GM21576 (cell line): Measurements from ENCODE around the gene RINL.

Source experiments
- ATAC-seq: cut with Tn5 transposase; IDR thresholded peaks from one replicate; pipeline ENCODE4 v1.9.1; 2021; ENCODE audit warnings: mild to moderate bottlenecking, moderate library complexity; ENCODE audit not compliant: unreplicated experiment

The RINL gene, protein sequence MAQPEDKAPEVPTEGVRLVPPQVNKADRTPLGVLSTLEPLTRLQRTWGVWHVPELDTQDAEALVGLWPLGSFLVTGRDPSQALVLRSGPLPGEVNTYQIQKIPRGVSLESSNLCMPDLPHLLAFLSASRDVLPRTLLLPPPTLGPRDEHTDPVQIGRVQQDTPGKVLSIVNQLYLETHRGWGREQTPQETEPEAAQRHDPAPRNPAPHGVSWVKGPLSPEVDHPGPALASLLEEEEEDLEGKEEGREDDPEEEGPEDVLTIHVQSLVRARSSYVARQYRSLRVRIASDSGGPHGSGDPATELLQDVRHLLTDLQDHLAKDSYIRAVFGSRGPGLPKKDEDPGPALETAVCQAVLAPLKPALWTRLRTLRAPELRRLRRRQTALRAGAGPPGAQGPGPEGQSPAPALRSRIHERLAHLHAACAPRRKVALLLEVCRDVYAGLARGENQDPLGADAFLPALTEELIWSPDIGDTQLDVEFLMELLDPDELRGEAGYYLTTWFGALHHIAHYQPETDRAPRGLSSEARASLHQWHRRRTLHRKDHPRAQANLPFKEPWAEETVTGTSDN

DNA sequence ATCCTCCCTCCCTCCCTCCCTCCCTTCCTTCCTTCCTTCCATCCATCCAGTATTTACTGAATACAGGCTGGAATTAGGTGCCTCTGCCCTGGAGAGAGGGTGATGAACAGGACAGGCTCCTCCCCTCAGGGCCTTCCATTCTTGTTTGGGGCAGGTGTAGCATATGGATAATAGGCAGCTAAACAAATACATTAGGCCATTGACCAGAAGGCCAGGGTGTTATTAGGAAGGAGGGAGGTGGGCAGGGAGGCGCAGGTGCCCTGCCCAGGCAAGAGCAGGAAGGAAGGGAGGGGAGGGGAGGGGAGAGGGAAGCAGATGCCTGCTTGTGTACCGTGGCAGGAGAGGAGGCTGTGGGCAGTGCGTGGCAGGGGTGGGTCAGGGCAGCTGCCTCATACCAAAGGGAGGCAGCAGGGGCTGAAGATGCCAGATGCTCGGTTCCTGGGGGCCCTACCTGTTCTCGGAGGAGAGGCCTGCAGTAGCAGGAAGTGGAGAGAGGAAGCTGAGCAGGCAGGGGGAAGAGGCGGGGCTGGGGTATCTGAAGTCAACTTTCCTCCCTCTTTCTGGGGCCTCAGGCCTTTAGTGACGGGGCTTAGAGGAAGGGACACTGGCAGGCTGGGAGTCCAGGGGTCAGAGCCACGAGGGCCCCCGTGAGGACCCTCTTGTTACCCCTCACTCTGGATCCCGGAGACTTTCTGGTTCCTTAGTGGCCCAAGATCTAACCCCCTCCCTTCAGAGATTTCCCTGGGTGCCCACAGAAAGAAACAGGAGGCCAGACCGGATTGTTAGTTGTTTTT is at the start of gene RINL:
TSS of gene RINL (minus strand) at position 495 of the 794 bp plus-strand sequence. CDS start 1,533 bp downstream, outside the sequence.
- ATAC-seq: peak; percentile 66

DNA sequence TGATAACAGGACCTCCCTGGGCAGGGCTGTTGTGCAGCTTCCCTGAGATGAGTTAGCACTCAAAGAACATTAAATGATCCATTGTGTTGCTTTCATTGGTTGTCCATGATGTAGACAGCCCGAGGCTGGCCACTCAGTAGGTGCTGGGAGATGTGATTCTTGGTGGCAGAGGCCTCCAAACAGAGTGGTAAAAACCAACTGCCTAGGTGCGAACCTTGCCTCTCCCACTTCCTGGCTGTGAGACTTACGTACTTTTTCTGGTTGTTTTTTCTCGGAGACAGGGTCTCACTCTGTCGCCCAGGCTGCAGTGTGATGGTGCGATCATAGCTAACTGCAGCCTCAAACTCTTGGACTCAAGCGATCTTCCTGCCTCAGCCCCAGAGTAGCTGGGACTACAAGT is 46.3 kb upstream of the RINL start:
- ATAC-seq: no peak

DNA sequence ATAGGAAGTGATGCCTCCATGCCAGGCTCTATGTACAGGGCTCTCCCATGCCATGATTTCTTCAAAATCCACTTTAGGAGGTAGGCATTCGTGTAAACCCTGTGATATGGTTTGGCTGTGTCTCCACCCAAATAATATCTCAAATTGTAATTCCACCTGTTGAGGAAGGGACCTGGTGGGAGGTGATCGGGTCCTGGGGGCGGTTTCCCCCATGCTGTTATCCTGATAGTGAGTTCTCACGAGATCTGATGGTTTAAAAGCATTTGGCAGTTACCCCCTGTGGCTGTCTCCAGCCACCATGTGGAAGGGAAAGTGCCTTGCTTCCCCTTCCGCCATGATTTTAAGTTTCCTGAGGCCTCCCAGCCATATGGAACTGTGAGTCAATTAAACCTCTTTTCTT is 44.4 kb upstream of the RINL start:
- ATAC-seq: no peak

DNA sequence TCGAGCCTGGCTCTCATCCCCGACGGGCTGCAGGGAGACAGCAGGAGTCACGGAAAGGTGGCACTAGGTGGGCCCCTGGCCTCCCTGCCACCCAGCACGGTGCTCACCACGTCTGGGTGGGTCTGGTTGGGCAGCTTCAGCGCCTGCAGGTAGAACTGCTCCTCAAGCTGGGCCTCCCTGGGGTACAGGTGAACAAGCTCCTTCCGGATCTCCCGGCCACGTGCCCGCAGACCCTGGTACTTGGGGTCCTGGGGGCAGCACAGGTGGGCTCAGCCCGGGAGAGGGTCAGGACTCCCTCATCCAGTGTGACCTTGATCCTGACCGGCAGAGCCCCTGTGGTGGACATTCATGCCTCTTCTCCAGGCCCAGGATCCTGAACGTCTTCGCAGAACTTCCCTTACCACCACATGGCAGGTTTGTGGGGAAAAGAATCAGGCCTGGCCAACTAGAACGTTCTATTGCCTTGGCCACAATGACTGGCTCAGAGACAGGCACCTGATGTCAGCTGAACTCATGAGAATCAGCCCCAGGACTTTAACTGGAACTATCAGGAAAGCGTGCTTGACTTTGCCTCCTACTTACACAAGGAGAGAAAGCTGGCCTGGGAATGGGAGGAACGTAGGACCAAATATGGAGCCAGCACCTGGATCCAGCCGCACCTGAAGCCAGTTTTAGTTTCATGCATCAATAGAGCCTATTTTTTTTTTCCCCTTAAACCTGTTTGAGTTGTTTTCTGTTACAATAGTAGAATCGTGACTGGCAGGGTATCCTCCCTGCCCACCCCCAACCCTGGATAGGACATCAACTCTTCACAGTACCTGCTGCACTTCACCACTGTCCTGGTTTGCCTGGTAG is 43.6 kb upstream of the RINL start:
- no peak for ATAC-seq

DNA sequence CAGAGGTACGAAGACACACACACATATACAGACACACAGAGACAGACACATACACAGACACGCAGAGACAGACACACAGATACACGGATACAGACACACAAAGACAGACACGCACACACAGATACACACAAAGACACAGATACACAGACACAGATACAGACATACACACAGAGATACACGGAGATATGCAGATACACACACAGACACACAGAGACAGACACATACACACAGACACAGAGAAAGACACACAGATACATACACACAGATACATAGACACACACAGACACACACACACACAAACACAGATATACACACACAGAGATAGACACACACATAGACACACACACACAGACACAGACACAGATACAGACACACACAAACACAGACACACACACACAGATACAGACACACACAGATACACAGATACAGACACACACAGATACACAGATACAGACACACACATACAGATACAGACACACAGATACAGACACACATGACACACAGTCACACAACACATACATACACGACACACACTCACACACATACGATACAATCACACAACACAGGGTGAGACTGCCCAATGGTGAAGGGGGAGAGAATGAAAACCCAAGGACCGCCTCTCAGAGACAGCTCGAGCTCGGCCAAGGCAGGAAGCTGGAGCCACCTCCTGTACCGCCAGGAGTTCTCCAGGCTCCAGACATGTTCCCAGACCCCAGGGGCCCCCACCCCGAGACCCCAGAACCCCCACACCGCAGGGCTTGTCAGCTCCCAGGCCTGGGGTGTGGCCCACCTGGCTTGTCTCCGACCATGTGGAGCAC is 42.7 kb upstream of the RINL start:
- no peak for ATAC-seq

DNA sequence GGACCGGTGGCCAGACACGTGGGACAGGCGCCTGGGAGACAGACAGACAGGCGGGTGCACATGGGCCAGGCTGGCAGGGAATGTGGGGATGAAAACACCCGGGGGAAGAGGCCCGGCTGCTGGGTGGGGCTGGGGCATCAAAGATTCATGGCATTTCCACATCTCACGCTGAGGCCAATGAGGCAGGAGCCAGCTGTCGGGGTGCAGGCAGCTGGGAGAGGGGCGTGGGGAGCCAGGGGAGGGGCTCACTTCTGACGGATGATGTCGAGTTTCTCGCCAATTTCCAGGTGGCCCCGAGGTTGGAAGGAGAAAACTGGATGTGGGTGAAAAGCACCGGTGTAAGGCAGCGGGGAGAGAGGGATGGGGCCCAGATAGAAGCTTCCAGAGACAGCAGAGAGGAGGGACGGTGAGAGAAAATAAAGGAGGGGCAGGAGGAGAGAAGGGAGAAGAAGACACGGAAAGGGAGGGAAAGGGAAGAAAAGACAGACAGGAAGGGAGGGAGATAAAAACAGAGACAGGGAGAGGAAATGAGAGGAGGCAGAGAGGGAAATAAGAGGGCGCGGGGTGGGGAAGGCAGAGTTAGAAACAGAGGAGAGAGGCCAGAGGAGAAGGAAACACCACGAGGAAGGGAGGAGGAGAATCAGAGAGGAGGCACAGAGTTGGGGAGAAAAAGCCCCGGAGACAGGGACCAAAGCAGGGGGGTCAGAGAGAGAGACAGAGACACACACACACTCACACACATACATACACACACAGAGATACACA is 41.9 kb upstream of the RINL start:
- ATAC-seq: no peak

DNA sequence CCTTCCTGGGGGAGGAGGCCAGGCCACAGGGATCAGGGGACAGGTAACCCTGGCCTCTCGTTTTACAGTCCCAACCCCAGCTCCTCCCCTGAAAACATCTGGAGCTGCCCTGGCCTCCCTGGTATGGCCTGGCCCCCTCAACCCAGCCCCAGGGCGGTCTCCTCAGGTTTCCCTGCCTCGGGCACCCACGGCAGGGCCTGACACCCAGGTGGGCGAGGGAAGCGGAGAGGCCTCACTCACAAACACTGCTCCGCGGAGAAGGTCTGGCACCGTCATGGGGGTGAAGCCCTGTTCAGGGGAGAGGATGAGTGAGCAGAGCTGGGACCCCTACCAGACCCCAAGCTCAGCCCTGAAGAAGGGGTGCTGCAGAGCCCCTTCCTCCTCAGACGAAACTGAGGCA is 40.5 kb upstream of the RINL start:
- ATAC-seq: no peak

DNA sequence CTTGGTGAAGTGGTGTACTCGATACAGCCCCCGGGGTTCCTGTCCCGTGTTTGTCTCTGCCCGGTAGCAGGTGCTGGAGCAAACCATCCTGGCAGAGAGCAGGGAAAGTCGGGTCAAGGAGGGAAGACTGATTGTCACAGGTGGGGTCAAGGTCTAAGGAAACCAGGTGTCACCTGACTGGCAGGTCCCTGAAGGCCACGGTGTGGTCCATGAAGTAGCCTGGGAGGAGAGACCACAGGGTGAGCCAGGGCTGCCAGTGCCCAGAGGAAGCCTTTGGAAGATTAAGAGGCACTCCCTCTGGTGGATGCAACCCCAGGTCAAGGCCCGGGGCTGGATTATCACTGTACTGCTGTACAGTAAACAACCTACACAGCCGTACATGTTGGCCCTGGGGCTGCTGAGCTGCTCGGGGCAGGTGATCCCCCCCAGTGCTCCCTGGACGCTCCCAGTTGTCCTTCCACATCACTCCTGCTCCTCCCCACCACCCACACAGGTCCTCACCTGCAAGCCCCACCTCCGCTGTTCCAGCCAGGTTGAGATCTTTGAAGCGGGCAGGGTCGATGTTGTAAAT is 39.9 kb upstream of the RINL start:
- ATAC-seq: no peak

DNA sequence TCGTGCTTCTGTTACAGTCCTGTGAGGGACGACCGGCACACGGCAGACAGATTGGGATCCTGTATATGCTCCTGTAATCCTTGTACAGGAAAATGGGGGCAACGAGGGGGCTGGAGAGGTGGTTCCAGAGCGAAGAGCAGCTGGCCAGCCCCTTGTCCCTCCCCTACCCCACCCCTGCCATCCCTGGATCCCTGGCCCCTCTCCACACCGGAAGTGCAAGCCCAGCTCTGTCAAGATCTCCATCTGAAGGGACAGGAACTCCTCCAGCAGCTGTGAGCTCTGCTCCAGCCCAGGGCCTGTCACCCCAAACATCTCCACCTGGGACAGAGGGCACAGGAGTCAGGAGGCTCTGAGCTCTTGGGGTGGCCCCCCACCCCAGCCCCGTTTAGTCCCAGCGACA is 39.4 kb upstream of the RINL start:
- ATAC-seq: no peak

DNA sequence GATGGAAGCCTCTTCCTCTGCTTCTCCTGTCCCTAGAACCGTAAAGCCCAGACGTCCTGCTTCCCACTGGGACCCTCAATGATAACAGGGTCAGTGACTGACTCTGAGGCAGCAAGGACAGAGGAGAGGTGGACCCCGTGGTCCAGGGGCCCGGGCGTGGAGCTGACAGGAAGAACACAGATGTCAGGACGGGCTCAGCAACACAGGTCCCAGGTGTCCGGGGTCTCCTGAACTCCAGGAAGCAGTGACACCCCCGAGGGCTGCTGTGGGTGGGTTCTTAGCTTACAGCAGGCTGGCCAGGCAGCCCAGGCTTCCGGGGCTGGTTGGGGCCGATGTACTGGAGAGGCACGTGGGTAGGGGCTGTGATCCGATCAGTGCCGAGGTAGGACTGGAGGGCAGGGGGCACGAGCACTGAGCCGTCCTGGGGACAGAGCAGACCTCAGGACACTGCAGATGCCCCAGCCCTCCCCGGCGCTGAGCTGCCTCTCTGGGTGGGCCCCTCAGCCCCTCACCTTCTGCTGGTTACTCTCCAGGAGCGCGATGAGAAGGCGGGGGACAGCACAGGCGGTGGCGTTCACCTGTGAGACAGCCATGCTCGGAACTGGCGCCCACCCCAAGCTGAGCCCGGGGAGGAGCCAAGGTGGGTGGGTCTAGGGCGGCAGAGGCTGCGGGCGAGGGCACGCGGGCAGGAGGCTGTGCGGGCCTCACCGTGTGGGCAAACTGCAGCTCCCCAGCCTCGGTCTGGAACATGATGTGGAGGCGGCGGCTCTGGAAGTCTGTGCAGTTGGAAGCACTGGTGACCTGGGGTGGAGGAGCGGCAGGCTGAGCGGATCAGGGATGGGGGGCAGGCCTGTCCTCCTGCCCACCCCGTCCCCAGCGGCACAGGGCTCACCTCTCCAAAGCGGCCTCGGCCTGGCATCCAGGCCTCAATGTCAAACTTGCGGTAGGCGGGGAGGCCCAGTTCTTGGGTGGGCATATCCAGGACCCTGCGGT is 37.5 kb upstream of the RINL start:
- no peak for ATAC-seq

DNA sequence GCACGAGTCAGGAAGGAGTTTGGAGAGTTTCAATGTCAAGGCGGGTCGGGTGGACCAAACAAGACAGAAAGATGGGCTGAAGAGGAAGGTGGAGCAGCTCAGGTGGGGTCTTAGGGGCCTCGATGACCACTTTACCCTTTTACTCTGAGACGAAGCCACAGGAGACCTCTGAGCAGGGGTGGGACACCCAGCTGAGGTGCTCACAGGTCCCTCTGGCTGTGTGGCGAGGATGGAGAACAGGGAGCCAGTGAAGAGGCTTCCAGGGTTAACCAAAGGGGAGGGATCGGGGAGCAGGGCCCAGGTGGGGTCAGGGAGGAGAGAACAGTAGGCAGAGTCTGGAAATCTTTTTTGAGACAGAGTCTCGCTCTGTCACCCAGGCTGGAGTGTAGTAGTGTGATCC is 35.9 kb upstream of the RINL start:
- ATAC-seq: no peak

DNA sequence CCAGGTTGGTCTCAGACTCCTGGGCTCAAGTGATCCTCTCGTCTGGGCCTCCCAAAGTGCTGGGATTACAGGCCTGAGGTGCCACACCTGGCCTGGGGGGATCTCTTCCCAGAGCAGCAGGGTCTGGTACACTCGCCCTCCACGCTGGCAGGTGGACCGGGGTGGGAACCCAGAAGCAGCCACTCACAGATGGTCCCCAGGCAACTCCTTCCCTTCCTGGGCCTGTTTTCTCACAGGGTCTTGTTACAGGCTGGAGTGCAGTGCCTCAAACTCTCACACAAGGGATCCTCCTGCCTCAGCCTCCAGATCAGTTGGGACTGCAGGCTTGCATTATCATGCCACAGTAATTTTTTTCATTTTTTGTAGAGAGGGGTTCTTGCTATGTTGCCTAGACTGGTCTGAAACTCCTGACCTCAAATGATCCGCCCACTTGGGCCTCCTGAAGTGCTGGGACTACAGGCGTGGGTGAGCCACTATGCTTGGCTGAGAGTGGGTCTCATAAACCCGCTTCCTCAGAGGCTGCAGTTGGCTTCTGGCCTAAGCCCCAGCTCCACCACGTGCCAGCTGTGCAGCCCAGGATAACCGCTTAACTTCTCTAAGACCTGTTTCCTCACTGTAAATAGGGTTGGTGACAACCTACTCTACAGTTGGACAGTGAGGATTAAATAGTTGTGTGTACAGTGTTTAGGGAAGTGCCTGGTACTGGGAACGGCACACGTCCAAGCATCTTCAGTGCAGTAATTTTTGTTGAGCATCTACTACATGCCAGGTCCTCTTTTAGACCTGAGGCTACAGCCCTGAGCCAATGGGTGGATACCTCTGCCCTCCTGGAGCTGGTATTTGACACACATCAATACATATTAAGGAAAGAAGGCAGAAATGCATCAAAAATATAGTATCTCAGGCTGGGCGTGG is 34.8 kb upstream of the RINL start:
- no peak for ATAC-seq

DNA sequence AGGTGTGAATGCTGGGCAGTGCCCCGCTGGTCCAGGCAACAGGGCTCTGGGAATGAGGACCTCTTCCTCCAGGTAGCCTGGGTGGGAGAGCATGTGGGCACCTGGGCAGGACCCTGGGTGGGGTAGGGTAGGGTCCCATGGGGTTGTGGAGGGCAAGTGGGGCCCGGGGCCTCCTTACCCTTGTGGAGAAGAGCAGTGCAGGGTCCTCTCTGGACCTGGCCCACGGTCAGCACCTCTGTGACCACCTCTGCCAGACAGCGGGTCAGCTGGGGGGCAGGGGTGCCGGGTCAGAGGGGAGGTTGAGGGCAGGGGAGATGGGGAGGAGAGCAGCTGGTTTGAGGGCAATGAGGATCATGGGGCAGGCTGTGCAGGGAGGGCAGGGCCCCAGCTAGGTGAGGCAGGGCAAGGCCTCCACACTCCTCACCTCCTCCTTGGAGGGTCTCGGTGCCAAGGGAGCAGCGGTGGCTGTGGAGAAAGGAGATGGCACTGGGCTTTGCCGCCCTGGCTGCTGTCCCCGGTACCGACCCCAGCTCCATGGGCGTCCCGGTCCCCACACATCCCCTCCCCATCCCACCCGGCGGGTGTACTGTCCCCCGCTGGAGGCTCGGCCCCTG is 33.4 kb upstream of the RINL start:
- no peak for ATAC-seq

DNA sequence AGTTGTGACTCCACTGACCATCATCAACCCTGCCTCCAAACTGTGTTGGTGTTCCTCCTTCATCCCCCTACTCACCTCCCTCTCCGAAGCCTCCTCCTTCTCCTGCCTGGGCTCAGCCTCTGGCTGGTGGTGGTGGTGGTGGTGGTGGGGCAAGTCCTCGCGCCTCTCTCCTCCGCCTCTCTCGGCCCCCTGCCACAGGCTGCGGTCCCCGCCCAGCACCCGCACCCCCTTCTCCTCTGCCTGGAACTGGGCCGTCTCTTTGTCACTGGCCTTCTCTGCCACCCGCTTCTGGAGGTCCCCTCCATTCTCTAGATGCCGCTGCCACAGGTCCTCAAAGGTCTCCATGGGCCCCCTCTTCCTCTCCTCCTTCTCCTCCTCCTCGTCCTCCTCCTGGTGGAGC is 32.4 kb upstream of the RINL start:
- ATAC-seq: no peak

DNA sequence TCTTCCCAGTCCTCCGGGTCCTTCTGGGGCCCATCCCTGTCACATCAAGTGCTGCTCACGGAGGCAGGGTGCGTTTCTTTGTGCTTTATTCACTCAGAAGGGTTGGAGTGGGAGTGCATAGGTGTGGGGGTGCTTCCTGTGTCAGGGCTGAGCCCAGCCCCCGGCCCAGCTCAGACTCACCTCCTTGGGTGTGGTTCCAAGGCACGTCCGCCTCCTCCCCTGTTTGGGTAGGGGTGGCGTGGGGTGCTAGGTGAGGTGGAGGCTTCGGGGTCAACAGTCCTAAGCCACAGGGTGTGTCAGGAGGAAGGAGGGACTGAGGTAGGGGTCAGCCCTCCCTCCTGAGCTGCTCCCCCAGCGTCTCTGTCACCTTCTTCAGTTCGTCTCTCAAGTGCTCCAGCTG is 30.8 kb upstream of the RINL start:
- no peak for ATAC-seq

DNA sequence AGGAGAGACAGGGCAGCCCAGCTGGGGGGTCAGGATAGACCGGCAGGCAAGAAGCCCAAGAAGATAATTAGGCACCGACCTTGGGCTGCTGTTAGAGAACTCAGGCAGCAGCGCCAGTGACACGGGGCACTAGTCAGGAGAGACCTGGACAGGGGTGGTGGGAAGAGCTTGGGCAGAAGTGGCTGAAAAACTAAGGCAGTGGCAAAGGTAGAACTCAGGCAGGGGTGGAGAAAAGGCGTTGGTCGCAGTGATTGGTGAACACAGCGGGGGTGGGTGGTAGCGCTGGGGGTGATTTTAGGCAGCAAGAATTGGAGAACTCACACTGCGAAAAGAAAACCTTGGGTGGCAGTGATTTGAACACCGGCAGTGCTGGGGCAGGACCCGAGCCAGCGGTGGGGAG is 29.6 kb upstream of the RINL start:
- ATAC-seq: no peak
